Small intestine (tissue), 16 donors: ENCODE measurements around the gene ARHGAP23. TPM values are rescaled to one million over a fixed set of nuclear protein-coding genes. Genes with fewer than 3 reads are reported as not detected.

ENCODE experiments used
- DNase-seq, 2 donors: peaks; one replicate each; pipeline versions ENCODE4 v3.0.0 to v3.0.0-alpha.2; 2013
- FAIRE-seq: peaks from 2 replicates; lab custom pipeline; 2012; peaks lifted over from hg19 to GRCh38; lab: Jason Lieb, UNC
- H3K27ac ChIP-seq, 3 donors: one replicate each; pipeline ENCODE4 v1.5.1; 2013; ENCODE audit warnings: low read length in 2 of 3, mild to moderate bottlenecking in 2 of 3, control low read depth in 1 of 3, inconsistent platforms in 1 of 3, low read depth in 1 of 3, moderate library complexity in 1 of 3
- H3K27me3 ChIP-seq, 3 donors: one replicate each; pipeline ENCODE4 v1.6.1; 2013; ENCODE audit warnings: low read length in 3 of 3, inconsistent platforms in 1 of 3; ENCODE audit not compliant: control insufficient read depth in 3 of 3, insufficient read depth in 3 of 3
- H3K36me3 ChIP-seq, 3 donors: one replicate each; pipeline ENCODE4 v1.6.1; 2013; ENCODE audit warnings: low read length in 3 of 3, inconsistent platforms in 1 of 3, low read depth in 1 of 3, mild to moderate bottlenecking in 1 of 3, moderate library complexity in 1 of 3; ENCODE audit not compliant: control insufficient read depth in 3 of 3, insufficient read depth in 2 of 3
- H3K4me1 ChIP-seq, 3 donors: one replicate each; pipeline ENCODE4 v1.6.1; 2013; ENCODE audit warnings: low read length in 2 of 3, inconsistent platforms in 1 of 3, low read depth in 1 of 3, mild to moderate bottlenecking in 1 of 3, moderate library complexity in 1 of 3; ENCODE audit not compliant: control insufficient read depth in 3 of 3, insufficient read depth in 2 of 3
- H3K4me3 ChIP-seq, 3 donors: one replicate each; pipeline ENCODE4 v1.5.1; 2013; ENCODE audit warnings: low read length in 3 of 3, control low read depth in 1 of 3, inconsistent platforms in 1 of 3, low read depth in 1 of 3, mild to moderate bottlenecking in 1 of 3, moderate library complexity in 1 of 3
- H3K9me3 ChIP-seq, 2 donors: one replicate each; pipeline ENCODE4 v1.6.1; 2013; ENCODE audit warnings: low read depth in 1 of 2, low read length in 1 of 2; ENCODE audit not compliant: control insufficient read depth in 2 of 2, insufficient read depth in 1 of 2
- WGBS, 3 donors: extraction: QIAGEN DNeasy Blood & Tissue Kit; methylation state at CpG; one replicate each; pipeline ENCODE4 v1.1.7; 2013; 5-methylcytosine and 5-hydroxymethylcytosine counted together
- long read RNA-seq, 10 donors: transcript quantifications; one replicate each; lab custom pipeline, GENCODE V29; 2026
- polyA plus RNA-seq, 4 donors: library from polyadenylated mRNA; stranded (reverse) in 3 of 4; unstranded in 1 of 4; fragments of 200-250 nt in 3 of 4; fragments of 120-200 nt in 1 of 4; gene quantifications; one replicate each; pipeline versions ENCODE4 v1.2.1 to v1.2.3, GENCODE V29; 2013
- donor health status: healthy with polysubstance abuse.
- donor health status: control.
- donor health status: control.
- donor health status: Bipolar disorder and iron deficiency.
- donor health status: healthy.

The ARHGAP23 gene, protein sequence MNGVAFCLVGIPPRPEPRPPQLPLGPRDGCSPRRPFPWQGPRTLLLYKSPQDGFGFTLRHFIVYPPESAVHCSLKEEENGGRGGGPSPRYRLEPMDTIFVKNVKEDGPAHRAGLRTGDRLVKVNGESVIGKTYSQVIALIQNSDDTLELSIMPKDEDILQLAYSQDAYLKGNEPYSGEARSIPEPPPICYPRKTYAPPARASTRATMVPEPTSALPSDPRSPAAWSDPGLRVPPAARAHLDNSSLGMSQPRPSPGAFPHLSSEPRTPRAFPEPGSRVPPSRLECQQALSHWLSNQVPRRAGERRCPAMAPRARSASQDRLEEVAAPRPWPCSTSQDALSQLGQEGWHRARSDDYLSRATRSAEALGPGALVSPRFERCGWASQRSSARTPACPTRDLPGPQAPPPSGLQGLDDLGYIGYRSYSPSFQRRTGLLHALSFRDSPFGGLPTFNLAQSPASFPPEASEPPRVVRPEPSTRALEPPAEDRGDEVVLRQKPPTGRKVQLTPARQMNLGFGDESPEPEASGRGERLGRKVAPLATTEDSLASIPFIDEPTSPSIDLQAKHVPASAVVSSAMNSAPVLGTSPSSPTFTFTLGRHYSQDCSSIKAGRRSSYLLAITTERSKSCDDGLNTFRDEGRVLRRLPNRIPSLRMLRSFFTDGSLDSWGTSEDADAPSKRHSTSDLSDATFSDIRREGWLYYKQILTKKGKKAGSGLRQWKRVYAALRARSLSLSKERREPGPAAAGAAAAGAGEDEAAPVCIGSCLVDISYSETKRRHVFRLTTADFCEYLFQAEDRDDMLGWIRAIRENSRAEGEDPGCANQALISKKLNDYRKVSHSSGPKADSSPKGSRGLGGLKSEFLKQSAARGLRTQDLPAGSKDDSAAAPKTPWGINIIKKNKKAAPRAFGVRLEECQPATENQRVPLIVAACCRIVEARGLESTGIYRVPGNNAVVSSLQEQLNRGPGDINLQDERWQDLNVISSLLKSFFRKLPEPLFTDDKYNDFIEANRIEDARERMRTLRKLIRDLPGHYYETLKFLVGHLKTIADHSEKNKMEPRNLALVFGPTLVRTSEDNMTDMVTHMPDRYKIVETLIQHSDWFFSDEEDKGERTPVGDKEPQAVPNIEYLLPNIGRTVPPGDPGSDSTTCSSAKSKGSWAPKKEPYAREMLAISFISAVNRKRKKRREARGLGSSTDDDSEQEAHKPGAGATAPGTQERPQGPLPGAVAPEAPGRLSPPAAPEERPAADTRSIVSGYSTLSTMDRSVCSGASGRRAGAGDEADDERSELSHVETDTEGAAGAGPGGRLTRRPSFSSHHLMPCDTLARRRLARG (N-terminal part only)
- polyA plus RNA-seq = 10 to 100 TPM in 1 of 4 donors, 1 to 10 TPM in 2, under 1 TPM in 1; 0.89 to 10.4 (median 4.7) TPM
- long read RNA-seq, donor 1 = 0 reads
- long read RNA-seq, donor 2 = 0 reads
- long read RNA-seq, donor 3, partial matches to known transcripts = 5 of 5 reads
- long read RNA-seq, donor 3, other reads (novel, unspliced or antisense) = 0 of 5 reads
- long read RNA-seq, donor 4 = 0 reads
- long read RNA-seq, donor 5 = 0 reads
- long read RNA-seq, donor 6 = 0 reads
- long read RNA-seq, donor 7, partial matches to known transcripts = 5 of 15 reads
- long read RNA-seq, donor 7, other reads (novel, unspliced or antisense) = 7 of 15 reads
- long read RNA-seq, donor 8 = 0 reads
- long read RNA-seq, donor 9 = 0 reads
- long read RNA-seq, donor 10 = 0 reads

DNA sequence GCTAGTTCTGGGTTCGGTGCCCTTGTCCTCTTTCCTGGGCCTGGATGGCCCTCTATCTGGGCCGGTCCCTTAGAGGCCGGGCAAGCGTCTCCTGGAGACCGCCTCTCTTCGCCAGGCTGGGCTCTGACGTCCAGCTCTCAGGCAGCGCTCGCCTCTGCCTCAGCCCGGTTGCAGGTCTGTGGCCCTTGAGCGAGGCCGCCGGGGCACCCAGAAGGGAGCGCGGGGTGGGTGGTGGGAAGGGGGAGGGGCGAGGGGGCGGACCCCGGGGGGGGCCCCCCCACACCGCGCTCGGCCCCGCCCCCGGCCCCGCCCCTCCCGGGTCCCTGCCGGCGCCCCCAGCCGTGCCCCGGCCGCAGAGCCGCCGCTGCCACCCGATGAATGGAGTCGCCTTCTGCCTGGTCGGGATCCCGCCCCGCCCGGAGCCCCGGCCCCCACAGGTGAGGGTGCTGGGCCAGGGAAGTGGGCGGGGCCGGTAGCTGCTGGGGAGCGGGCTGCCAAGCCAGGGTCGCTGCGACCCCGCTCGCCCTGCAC is at the start of gene ARHGAP23:
Gene ARHGAP23 (plus strand): TSS at position 353 of the 531 bp plus-strand sequence. CDS start 22 bp downstream, at position 375.
- no peaks in the 10 kb centered on the region for H3K9me3 ChIP-seq
- no peaks in the 10 kb centered on the region for H3K36me3 ChIP-seq
- 0 to 1% (median 1%) methylated on average over 27 to 46 of the region's 46 CpGs for WGBS, 3 donors
- peaks cover 0 to 13% (median 3%) of the 10 kb centered on the region in 3 donors for H3K4me1 ChIP-seq
- H3K27ac ChIP-seq = peak within 1 kb of the TSS in 2 of 3 donors; percentile 66 to 74
- no peak for FAIRE-seq
- H3K27me3 ChIP-seq = peaks cover 0 to 5% (median 5%) of the 10 kb centered on the region in 3 donors
- peak within 1 kb of the TSS; percentile 50 to 70 (median 61) for H3K4me3 ChIP-seq
- peak; percentile 25 to 58 for DNase-seq

DNA sequence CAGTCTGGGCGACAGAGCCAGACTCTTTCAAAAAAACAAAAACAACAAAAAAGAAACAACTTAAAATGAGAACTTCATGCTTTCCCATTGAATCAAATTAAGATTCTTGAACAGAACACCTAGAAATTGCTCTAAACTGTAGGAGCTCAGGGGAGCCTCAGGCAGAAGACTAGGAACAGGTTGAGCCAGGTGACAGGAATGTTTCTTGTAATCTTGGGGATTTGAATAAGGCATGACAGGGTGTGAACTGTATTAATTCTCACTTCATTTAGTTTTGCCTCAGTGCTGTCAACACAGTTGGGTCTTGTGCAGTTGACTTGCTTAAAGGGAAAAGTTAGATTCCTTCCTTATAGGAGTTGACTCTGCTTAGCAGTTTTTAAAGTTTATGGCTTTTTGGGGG is 48.8 kb upstream of the ARHGAP23 start:
- no peak overlapping the region for H3K4me3 ChIP-seq
- H3K27ac ChIP-seq = no peak overlapping the region
- peaks cover 5 to 45% (median 15%) of the 10 kb centered on the region in 3 donors for H3K36me3 ChIP-seq
- FAIRE-seq (no peak), DNase-seq (no peak)
- 74 to 94% (median 84%) methylated on average over 1 of the region's 1 CpG for WGBS, 3 donors
- no peaks in the 10 kb centered on the region for H3K27me3 ChIP-seq
- no peaks in the 10 kb centered on the region for H3K4me1 ChIP-seq
- H3K9me3 ChIP-seq = no peaks in the 10 kb centered on the region

DNA sequence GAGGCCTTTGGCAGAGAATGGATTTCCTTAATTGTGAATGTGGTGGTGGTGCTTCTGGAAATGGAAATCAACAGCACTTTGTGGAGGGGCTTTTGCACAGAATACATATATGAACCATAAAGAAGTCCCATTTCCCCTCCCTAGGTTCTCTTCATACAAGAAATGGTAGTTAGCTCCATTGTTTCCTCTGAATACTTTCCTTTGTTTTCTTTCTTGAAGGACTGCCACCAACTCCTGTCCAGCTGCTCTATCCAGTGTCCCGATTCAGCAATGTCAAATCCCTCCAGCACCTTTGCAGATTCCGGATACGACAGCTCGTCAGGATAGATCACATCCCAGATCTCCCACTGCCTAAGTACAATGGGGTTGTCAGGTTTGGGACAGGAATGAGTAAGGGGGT is 33.2 kb upstream of the ARHGAP23 start:
- FAIRE-seq (no peak), DNase-seq (no peak)
- no peak overlapping the region for H3K27ac ChIP-seq
- H3K4me3 ChIP-seq = no peak overlapping the region
- 92 to 97% (median 94%) methylated on average over 4 of the region's 4 CpGs for WGBS, 3 donors
- no peaks in the 10 kb centered on the region for H3K27me3 ChIP-seq
- H3K4me1 ChIP-seq = no peaks in the 10 kb centered on the region
- peaks cover 9 to 52% (median 25%) of the 10 kb centered on the region in 3 donors for H3K36me3 ChIP-seq
- H3K9me3 ChIP-seq = no peaks in the 10 kb centered on the region

DNA sequence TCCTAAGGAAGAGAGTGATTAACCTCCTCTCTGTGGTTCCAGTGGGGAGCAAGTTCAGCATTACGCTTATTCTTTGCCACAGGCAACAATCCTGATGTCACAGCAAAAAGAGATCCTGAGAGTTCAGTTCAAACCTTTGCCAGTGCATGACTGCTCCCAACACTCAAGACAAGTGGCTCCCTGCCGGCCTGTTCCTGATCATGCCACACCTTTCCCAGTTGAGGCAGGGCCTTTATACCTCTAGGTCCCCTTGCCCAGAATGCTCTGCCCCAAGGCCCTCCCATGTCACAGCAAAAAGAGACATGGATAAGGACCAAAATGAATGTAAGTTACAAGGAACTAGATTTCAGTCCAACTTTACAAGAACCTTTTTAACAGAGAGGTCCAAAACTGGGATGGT is 31.0 kb upstream of the ARHGAP23 start:
- Histone ChIP-seq H3K4me1 (no peaks in the 10 kb centered on the region), H3K36me3 (peaks cover 9 to 63% (median 28%) of the 10 kb centered on the region in 3 donors), H3K27me3 (no peaks in the 10 kb centered on the region), H3K27ac (no peak overlapping the region), H3K9me3 (no peaks in the 10 kb centered on the region), H3K4me3 (no peak overlapping the region)
- WGBS, 3 donors = 85 to 98% (median 95%) methylated on average over 2 of the region's 2 CpGs
- DNase-seq (no peak), FAIRE-seq (no peak)

DNA sequence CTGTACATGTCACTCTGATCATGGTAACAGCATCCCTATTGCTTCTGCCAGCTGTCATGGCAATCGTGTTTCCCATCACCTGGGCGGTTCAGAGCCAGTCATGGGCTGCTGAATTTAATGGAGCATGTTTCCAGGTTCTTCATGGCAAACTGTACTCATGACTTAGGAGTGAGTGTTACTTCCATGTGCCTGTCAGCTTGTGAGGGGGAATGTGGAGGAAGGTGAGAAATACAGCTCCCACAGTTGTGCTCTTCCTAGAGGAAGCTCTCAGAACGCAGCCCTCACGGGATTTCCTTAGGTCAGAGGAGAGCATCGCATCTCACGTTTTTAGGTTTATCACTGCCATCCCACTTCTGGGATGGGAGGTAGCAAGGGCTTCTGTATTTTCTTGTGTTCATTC is 28.0 kb upstream of the ARHGAP23 start:
- FAIRE-seq (no peak), DNase-seq (no peak)
- H3K36me3 ChIP-seq = peaks cover 2 to 55% (median 30%) of the 10 kb centered on the region in 3 donors
- no peak overlapping the region for H3K27ac ChIP-seq
- 85 to 95% (median 92%) methylated on average over 6 of the region's 6 CpGs for WGBS, 3 donors
- no peak overlapping the region for H3K4me3 ChIP-seq
- H3K9me3 ChIP-seq = no peaks in the 10 kb centered on the region
- H3K27me3 ChIP-seq = no peaks in the 10 kb centered on the region
- no peaks in the 10 kb centered on the region for H3K4me1 ChIP-seq

DNA sequence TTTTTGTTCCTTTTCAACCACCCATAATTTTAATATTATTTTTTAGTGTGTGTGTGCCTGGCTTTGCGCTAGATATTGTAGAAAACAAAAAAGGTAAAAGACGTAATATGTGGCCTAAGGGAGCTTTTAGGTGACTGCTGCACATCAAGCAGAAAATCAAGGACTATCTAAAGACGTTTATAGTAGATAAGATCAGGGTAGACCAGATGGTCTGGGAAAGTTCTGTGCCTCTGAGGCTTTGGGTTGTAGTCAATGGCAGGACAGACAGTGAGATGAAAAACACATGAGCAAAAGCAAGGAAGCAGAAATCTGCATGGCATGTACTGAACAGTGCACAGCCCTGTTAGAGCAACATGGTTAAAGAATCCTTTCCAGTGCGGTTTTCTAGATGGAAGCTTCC is 26.8 kb upstream of the ARHGAP23 start:
- DNase-seq (no peak), FAIRE-seq (no peak)
- no peak overlapping the region for H3K4me3 ChIP-seq
- H3K4me1 ChIP-seq = no peaks in the 10 kb centered on the region
- H3K27ac ChIP-seq = no peak overlapping the region
- H3K36me3 ChIP-seq = peaks cover 2 to 51% (median 27%) of the 10 kb centered on the region in 3 donors
- 82 to 85% (median 82%) methylated on average over 4 of the region's 4 CpGs for WGBS, 3 donors
- H3K9me3 ChIP-seq = no peaks in the 10 kb centered on the region
- no peaks in the 10 kb centered on the region for H3K27me3 ChIP-seq

DNA sequence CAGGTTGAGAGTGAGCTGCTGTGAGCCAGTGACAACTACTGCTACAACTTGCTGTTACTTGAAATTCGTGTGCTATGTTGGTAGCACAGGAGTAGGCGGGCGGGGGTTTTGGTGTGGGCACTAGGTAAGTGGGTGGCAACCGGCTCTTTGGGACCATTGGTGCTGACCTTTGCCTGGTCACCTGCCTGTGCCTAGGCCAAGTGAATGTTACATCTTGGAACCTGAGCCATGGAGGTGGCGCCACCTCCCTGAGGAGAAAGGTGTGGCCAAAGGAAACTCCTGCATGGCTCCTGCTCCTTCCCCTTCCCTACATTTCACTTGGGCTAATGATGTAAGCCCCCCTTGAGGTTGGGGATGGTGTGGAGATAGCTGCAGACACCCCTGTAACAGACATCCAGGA is 25.4 kb upstream of the ARHGAP23 start:
- peaks cover 0 to 47% (median 19%) of the 10 kb centered on the region in 3 donors for H3K36me3 ChIP-seq
- 84 to 87% (median 86%) methylated on average over 5 of the region's 5 CpGs for WGBS, 3 donors
- FAIRE-seq = no peak

More for the DNA sequence above, 25.4 kb upstream of the ARHGAP23 start:
- H3K27me3 ChIP-seq = no peaks in the 10 kb centered on the region
- no peak overlapping the region for H3K4me3 ChIP-seq
- no peak overlapping the region for H3K27ac ChIP-seq
- no peaks in the 10 kb centered on the region for H3K4me1 ChIP-seq
- DNase-seq = no peak
- H3K9me3 ChIP-seq = no peaks in the 10 kb centered on the region
